Activated CD4-positive, alpha-beta T cell treated with anti-CD3 and anti-CD28 coated beads, Interleukin-2, amount 50 U/mL, for 4 hours (primary cell): ENCODE measurements around the gene PPIL4.
"Not testable (repeated sequence)": the region's sequence is repeated elsewhere in the genome, so short reads cannot be mapped to it uniquely, and the experiment has no call there.

Experiments used
- DNase-seq, 2 experiments: peaks; one replicate each; pipeline ENCODE4 v3.0.0-alpha.2; 2020

Gene PPIL4

GRCh38 chr6:149482545-149483333 lies 63.1 kb downstream of the PPIL4 start:
- DNase-seq = no peak

DNA sequence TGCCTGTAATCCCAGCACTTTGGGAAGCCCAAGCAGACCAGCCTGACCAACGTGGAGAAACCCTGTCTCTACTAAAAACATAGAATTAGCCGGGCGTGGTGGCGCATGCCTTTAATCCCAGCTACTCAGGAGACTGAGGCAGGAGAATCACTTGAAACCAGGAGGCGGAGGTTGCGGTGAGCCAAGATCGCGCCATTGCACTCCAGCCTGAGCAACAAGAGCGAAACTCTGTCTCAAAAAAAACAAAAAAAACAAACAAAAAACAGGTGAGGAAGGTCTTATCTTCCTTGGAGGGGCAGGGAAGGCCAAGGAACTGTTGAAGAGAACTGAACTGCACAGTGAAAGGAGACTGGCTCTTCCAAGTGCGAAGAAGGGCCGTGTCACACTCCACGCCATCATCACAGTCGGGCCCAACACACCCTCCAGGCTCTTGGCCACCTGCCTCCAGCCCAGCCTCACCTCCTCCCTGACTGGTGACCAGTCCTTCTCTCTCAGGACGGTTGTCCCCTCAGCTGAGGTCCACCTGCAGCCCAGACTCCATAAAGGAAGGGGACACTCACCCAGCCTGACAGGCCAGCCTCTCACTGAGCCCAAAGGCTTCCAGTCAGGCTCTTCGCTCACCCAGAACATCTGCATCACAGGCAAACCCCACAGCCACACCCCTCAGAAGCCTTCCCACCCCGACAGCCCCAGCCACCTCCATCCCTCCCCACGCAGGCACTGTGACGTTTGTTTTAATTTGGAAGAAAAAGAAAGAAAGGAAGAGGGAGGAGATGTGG lies 65.2 kb downstream of the PPIL4 start:
- DNase-seq = peak; percentile 42 to 48

DNA sequence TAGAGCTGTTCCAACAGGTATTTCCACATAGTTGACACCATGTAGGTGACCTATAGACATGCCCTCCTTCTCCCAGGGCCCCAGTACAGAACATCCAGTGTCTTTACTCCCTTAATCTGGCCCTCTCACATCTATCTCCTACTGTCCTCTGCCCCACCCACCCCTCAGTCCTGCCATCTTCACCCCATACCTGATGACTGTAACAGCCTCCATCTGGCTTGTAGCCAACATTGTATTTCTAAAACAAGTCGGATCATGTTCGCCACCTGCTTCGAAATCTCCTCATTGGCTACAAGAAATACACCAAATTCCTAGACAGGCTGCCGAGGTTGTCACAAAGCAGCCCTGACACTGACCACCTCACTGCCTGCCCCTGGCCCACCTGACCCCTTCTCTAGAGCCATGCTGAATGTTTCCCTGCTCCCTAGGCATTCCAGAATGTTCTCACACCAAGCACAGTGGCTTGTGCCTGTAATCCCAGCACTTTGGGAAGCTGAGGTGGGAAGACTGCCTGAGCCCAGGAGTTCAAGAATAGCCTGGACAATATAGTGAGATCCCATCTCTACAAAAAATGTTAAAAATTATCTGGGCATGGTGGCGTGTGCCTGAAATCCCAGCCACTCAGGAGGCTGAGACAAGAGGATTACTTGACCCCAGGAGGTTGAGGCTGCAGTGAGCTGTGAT lies 67.1 kb downstream of the PPIL4 start:
- no peak for DNase-seq

DNA sequence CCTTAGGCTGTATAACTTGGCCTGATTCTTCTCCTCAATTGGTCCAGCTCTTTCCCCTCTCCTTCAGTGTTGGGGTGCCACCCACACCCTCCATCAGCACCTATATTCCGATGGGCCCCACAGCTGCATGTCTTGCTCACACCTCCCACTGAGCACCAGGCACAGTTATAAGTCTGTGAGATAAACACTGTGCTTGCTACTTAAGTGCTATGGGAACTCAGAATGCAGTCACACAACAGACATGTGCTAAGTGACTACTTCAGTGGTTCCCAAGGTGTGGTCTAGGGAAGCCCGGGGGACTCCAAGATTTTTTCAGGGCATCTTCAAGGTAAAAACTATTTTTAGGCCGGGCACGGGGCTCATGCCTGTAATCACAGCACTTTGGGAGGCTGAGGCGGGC lies 68.3 kb downstream of the PPIL4 start:
- no peak for DNase-seq

GRCh38 chr6:149476789-149477455 lies 68.9 kb downstream of the PPIL4 start:
- DNase-seq = no peak

DNA sequence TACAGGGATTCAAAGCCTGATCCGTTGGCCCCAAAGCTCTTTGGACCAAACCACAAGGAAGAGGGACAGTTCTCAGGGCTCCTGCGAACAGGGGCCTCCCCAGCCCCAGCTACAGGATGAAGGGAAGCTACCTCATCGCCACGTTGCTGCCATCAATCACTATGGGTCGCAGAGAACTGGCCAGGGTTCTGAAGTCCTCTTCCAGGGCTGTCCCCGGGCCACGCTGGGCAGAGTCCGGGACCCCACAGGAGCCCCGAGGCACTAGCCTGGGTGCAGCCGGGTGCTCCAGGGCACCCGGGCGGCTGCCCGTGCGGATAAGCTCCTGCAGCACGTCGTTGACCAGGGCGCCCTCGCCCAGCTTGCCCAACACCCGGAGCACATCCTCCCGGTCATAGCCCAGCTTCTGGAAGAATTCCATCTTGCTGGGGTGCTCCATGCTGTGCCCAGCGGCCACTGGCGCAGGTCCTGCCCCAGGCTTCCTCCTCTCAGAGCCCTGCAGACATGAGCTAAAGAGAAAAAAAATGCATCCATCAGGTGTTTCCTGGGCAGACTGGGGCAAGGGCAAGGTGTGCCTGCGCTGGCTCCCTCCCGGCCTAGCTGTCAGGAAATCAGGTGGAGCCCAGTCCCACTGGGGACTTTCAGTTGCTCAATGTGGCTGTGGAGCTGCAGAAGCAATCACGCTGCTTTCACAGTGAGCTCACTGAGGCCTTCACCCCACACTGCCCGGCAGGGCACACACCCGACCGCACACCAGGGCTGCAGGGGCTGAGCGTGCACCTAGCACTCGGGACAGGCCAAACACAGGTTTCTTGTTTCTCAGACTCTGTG lies 71.5 kb downstream of the PPIL4 start:
- DNase-seq = no peak

DNA sequence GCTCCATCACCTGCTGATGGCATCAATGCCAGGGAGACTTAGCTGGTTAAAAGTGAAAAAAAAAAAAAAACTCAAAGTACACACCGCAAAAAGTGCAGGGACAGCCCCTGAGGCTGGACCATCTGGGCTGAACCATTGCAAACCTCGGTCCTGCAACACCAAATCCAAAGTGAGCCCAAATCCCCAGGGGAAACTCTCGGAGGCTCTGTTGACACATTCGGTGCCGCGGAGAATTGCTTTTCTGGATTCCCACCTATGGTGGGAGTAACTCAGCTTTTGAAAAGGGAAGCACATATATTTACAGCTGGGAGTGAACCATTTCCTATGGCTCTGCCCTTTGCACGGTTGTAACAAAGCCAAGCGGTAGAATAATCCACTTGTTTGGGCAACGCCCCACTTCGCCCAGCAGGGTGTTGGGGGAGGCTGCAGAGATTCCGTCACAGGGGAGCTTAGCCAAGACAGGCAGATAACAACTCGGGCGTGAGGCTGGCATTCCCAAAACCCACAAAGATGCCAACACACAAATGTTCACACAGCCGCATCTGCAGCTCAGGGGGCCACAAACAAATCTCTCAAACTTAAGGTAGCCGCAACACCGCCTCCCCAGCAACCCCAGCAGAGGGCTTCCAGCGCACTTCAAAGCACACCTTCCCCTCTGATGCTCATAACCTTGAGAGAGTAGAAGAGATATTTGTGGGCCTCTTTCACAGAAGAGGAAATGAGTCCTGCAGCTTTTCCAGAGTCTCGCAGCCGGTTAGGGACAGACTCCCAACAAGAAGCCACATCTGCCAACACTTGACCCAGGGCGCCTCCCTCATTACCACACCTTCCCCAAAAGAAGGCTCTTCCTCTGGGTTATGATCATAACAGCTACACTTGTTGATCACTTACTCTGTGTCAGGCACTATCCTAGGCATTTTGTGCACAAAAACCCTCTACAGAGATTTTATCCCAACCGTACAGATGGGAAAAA lies 72.5 kb downstream of the PPIL4 start:
- no peak for DNase-seq

DNA sequence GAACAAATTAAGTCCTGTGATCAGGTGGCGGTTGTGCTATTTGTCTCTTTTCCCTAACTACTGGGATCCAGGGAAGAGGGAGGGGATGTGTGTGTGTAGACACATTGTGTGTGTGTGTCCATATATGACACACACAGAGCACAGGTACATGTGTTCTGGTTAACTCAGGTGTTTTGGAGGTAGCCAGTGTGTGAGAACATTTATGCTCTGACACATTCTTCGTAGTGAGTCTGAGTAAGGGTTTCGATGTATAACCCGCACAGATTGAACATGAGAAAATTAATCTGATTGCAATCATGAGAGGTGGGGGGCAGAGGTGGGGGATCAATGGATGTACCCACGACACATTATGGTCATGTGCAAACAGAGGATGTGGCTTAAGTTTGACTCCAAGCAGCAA lies 73.6 kb downstream of the PPIL4 start:
- no peak for DNase-seq

- no peak for DNase-seq
Observed at GRCh38 chr6:149471801-149472200, 74.0 kb downstream of the PPIL4 start.

DNA sequence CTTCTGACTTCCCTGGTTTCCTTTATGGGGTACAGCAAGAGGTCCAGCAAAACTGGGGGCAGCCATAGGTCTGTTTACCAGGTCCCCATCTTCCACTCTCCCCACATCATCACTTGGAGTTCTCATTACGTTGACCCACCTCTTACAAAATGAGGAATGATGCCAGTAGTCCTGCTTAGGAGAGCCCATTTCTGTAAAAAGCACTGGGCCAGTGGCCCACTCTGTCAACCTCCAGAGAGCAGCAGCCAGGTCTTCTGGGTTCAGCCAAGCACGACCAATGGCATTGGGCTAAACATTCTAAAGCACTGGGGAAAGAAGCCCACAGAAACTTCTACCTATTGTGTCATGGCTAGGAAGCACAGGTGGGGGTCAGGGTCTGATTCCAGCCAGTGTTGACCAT lies 74.9 kb downstream of the PPIL4 start:
- DNase-seq = no peak

GRCh38 chr6:149468179-149468578 lies 77.7 kb downstream of the PPIL4 start:
- DNase-seq = no peak

GRCh38 chr6:149467265-149467664 lies 78.6 kb downstream of the PPIL4 start:
- no peak for DNase-seq

DNA sequence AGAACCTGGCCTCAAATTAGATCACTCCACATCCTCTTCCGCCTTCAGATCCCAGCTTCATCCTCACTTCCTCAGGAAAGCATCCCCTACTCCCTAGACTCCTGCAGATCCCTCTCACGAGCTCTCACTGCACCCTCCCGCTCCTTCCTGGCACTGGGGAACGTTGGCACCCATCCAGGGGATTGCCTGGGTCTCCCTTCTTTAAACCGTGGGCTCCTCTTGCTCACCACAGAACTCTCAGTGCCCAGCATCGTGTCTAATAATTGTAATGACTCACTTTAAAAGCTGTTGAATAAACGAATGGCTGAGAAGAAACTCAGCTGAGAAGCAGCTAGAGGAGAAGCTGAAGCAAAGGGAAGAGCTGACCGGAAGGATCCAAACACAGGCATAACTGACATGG lies 81.4 kb downstream of the PPIL4 start:
- no peak for DNase-seq

- no peak for DNase-seq
Observed at GRCh38 chr6:149463781-149464180, 82.1 kb downstream of the PPIL4 start.

DNA sequence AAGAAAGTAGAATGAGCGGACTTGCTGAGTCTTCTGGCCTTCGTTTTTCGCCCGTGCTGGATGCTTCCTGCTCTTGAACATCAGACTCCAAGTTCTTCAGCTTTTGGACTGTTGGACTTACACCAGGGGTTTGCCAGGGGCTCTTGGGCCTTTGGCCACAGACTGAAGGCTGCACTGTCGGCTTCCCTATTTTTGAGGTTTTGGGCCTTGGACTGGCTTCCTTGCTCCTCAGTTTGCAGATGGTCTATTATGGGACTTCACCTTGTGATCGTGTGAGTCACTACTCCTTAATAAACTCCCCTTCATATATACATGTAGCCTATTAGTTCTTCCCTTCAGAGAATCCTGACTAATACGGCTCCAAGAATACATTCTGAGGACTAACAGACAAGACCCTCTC lies 83.1 kb downstream of the PPIL4 start:
- DNase-seq = not testable (repeated sequence)

GRCh38 chr6:149461670-149462069 lies 84.2 kb downstream of the PPIL4 start:
- no peak for DNase-seq

DNA sequence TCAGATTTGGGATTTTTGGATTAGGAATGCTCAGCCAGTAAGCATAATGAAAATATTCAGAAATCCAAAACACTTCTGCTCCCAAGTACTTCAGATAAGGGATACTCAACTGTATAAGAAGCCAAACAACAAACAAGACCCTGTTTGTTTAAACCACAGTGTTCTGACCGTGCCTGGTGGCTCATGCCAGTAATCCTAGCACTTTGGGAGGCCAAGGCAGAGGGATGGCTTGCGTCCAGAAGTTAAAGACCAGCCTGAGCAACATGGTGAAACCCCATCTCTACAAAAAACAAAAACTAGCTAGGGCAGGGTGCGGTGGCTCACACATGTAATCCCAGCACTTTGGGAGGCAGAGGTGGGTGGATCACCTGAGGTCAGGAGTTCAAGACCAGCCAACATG lies 85.6 kb downstream of the PPIL4 start:
- not testable (repeated sequence) for DNase-seq

DNA sequence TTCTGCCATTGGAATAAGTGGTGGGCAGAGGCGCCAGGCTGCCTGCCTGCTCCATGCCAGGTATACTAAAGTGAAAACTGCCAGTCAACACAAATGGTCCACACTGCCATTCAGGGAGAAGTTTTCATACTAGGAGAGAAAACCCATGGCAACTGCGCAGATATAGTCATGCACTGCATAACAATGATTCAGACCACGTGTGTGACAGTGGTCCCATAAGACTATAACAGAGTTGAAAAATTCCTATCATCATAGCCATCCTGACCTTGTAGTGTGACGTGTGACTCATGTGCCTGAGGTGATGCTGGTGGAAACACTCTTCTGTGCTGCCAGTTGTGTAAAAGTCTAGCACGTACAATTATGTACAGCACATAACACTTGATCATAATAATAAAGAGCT lies 86.1 kb downstream of the PPIL4 start:
- DNase-seq = no peak

GRCh38 chr6:149458806-149459205 lies 87.0 kb downstream of the PPIL4 start:
- DNase-seq = no peak

GRCh38 chr6:149458196-149458595 lies 87.6 kb downstream of the PPIL4 start:
- DNase-seq = no peak

DNA sequence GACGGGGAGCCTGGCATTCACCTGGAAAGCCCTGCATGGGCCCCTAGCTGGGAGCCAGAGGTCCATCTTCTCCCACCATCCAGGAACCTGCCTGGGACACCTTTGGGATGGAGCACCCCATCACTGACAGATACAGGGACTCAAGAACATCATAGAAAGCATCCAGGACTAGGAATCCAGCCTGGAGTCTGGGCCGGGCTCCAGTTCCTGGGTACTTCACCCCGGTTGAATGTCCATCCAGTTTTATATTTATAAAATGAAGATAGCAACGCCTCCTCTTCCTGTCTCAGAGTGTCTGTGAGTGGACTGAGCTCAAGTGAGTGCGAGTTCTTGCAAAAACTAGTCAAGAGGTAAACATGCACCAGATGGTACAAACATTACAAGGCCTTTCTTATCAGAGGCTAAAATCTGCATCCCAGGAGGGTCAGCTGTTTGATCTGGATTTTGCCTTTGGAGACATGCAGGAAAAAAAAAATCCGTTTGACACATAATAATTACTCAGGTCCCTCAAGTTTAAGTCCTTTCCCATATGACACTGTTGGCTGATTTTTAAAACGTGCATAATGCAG lies 88.4 kb downstream of the PPIL4 start:
- no peak for DNase-seq
